Left lung (tissue), 10 donors: ENCODE results near the gene IDI1. TPM values are rescaled to one million over a fixed set of nuclear protein-coding genes. Genes with fewer than 3 reads are reported as not detected.

Experiments
- ATAC-seq: fragments of 200-7000 bp; cut with Tn5 transposase; one replicate; pipeline ENCODE4 v1.9.1; 2020; ENCODE audit warnings: moderate library complexity
- DNase-seq, 4 donors: peaks; one replicate each; pipeline ENCODE4 v3.0.0-alpha.2; 2013 to 2020
- H3K27ac ChIP-seq, 2 donors: fragments of 200-600 bp; sonication (generic) in 1 of 2; one replicate each; pipeline versions ENCODE4 v1.5.0 to v1.8.0; 2020 to 2021
- H3K27me3 ChIP-seq, 2 donors: fragments of 200-600 bp; sonication (generic) in 1 of 2; one replicate each; pipeline versions ENCODE4 v1.5.0 to v1.8.0; 2020 to 2021
- H3K36me3 ChIP-seq, 2 donors: fragments of 200-600 bp; sonication (generic) in 1 of 2; one replicate each; pipeline versions ENCODE4 v1.5.0 to v1.8.0; 2020 to 2021
- H3K4me1 ChIP-seq, 2 donors: fragments of 200-600 bp; one replicate each; pipeline ENCODE4 v1.8.0; 2021
- H3K4me3 ChIP-seq, 2 donors: fragments of 200-600 bp; sonication (generic) in 1 of 2; one replicate each; pipeline versions ENCODE4 v1.5.0 to v1.8.0; 2020 to 2021; ENCODE audit warnings: mild to moderate bottlenecking in 1 of 2
- H3K9me3 ChIP-seq, 2 donors: fragments of 200-600 bp; sonication (generic) in 1 of 2; one replicate each; pipeline versions ENCODE4 v1.5.0 to v1.8.0; 2020 to 2021
- intact Hi-C, 2 donors: fragments of 100-400 bp; cut with DNase I; formaldehyde crosslinking; loops; one replicate each; pipeline versions ENCODE4 v1.11.2 to v1.14.2; 2022
- polyA plus RNA-seq, 6 donors: library from polyadenylated mRNA; unstranded; fragments of 120-200 nt; gene quantifications; one replicate each; pipeline ENCODE4 v1.2.1, GENCODE V29; 2013; ENCODE audit not compliant: insufficient read length in 6 of 6
- total RNA-seq, 2 donors: library from RNA; stranded (reverse); fragmentation: NEBNext Ultra II Directional; extraction: Animal tissue kit (Norgen Biotek cat#: 25700); gene quantifications; one replicate each; pipeline ENCODE4 v1.2.1, GENCODE V29; 2021
- TF ChIP-seq, protein P1 (sequence below), 2 donors: fragments of 200-600 bp; sonication (generic) in 1 of 2; IDR thresholded peaks; one replicate each; pipeline versions ENCODE4 v1.5.0 to v1.8.0; 2021; ENCODE audit warnings: antibody characterized with exemption in 2 of 2
- donor health status: DM: no; HTN: yes; CAD: no.
- donor health status: DM: no; HTN: no; CAD: no.

IDI1 gene
- total and polyA plus RNA-seq, 8 donors = 43.7 to 101 (median 62.6) TPM

DNA sequence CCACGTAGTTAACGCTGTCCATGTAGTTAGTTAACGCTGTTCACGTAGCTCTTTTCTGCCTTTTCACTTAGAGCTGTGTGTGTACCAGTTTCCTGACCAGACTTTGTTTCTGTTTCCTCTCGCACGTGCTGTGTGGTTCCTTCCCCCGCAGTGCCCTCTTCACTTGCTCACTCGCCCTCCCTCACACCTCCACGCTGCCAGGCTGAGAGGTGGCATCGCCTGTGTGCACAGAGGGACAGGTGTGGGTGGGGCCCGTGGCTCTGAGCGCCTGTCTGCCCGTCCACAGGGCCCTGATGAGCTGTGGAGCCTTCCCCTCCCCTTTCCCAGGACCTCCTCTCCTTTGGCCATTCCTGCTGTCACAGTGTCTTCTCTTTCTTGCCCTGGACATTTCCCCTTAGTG, 37.9 kb upstream of the IDI1 start:
- no peaks in the 10 kb centered on the region for H3K27me3 ChIP-seq
- H3K27ac ChIP-seq = no peak overlapping the region
- H3K4me3 ChIP-seq = no peak overlapping the region
- intact Hi-C loops = no loop called here
- H3K4me1 ChIP-seq = no peaks in the 10 kb centered on the region
- TF ChIP-seq, protein P1, sequence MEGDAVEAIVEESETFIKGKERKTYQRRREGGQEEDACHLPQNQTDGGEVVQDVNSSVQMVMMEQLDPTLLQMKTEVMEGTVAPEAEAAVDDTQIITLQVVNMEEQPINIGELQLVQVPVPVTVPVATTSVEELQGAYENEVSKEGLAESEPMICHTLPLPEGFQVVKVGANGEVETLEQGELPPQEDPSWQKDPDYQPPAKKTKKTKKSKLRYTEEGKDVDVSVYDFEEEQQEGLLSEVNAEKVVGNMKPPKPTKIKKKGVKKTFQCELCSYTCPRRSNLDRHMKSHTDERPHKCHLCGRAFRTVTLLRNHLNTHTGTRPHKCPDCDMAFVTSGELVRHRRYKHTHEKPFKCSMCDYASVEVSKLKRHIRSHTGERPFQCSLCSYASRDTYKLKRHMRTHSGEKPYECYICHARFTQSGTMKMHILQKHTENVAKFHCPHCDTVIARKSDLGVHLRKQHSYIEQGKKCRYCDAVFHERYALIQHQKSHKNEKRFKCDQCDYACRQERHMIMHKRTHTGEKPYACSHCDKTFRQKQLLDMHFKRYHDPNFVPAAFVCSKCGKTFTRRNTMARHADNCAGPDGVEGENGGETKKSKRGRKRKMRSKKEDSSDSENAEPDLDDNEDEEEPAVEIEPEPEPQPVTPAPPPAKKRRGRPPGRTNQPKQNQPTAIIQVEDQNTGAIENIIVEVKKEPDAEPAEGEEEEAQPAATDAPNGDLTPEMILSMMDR (IDR thresholded peaks at IDR 0.05) = no peak
- H3K9me3 ChIP-seq = no peaks in the 10 kb centered on the region
- ATAC-seq (no peak), DNase-seq (no peak)
- peaks cover 0 to 100% of the 10 kb centered on the region in 2 donors for H3K36me3 ChIP-seq

DNA sequence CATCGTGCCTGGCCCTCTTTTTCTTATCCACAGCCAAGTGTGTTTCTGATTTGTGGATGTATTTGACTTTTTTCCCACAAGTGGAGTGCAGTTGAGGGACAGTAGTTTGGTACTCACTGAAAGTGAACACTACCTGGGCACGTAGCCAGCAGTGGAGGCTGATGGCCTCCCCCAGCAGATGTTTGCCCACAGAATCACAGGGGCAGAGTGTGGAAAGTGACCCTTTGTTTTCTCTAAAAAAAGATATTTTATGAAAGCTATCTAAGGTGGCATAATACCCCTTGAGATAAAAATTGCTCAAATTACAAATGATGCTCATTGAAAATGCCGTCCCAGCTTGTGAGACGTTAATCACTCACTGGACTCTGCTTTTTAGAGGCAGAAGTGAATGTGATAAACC, 36.3 kb upstream of the IDI1 start:
- Histone ChIP-seq H3K4me1 (no peaks in the 10 kb centered on the region), H3K27ac (no peak overlapping the region), H3K9me3 (no peaks in the 10 kb centered on the region), H3K27me3 (no peaks in the 10 kb centered on the region), H3K36me3 (peaks cover 0 to 100% of the 10 kb centered on the region in 2 donors), H3K4me3 (no peak overlapping the region)
- DNase-seq = no peak
- no peak for ATAC-seq
- TF ChIP-seq, protein P1 (IDR thresholded peaks at IDR 0.05) = no peak
- intact Hi-C loops = no loop called here

DNA sequence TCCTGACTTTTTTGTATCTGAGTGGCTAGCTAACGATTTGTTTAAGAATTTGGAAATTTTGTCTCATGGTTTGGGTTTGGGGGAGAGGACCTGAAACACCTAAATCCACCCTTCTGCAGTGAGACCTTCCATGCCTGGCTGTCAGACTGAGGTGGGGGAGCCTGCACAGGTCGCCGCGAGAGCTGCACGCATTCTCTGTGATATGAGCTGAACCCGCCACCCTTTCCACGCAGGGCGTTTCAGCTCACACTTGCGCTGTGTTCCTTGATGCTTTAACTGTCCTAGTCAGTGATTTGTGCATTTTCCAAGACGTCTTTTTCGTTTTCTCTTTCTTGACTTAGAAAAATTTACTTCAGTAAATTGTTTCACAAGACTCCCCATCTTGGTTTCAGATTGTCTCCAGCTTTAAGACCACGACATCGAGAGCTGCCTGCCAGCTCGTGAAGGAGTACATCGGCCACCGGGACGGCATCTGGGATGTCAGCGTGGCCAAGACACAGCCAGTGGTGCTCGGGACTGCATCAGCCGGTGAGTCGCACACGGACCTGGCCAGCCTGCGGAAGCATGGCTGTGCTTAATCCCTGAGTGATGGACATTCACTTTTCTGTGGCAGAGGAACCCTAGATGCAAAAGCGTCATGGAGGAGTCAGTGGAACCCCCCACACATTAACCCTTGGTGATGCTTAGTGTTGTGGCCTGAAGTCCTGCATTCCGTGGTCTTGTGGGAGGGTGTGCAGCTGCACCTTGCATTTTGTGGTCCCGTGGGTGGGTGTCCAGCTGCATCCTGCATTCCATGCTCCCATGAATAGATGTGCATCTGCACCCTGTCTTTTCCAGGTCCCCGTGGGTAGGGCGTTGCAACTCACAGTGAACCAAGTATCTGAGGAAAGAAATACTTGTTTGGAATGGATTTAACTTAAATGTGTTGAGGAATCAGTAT, 35.4 kb upstream of the IDI1 start:
- no peak for ATAC-seq
- intact Hi-C loops = no loop called here
- H3K9me3 ChIP-seq = no peaks in the 10 kb centered on the region
- H3K4me3 ChIP-seq = no peak overlapping the region
- H3K36me3 ChIP-seq = peaks cover 0 to 100% of the 10 kb centered on the region in 2 donors
- no peak overlapping the region for H3K27ac ChIP-seq
- DNase-seq = no peak
- TF ChIP-seq, protein P1 (IDR thresholded peaks at IDR 0.05) = no peak
- H3K4me1 ChIP-seq = no peaks in the 10 kb centered on the region
- no peaks in the 10 kb centered on the region for H3K27me3 ChIP-seq

DNA sequence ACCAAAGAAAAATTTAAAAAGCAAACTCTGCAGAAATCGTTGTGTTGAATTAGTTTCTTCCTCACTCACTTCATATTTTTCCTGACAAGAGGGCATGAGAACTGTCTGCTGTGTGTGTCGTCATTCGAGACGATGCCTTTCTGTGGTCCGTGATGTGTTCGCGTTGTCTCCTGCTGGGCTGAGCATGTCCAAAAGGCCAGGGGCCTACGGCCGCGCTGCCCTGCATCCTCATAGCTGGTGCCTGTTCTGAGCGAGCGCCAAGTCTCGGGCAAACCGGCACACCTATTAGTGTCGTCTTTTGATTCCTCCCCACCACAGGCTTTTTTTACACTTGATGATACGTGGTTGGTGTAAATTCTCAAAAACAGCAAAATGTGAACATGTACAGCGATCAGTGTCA, 34.7 kb upstream of the IDI1 start:
- DNase-seq (no peak), ATAC-seq (no peak)
- Histone ChIP-seq H3K9me3 (no peaks in the 10 kb centered on the region), H3K36me3 (peaks cover 0 to 100% of the 10 kb centered on the region in 2 donors), H3K27ac (no peak overlapping the region), H3K27me3 (no peaks in the 10 kb centered on the region), H3K4me3 (no peak overlapping the region), H3K4me1 (no peaks in the 10 kb centered on the region)
- intact Hi-C loops = no loop called here
- TF ChIP-seq, protein P1 (IDR thresholded peaks at IDR 0.05) = no peak

DNA sequence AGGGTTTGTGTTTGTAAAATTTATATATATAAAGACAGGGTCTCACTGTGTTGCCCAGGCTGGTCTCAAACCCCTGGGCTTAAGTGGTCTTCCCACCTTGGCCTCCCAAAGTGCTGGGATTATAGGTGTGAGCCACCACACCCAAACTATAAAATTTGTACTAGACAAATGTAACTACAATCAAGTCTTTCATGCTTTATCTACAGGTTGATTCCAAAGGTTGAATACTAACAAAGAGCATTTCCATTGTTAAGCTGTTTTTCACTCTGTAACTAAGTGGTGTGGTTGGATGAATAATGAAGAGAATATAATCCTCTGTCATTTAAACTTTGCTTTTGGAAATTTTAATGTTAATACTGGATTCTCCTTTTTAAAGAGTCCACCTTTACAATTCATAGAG, 29.7 kb upstream of the IDI1 start:
- intact Hi-C loops = no loop called here
- no peaks in the 10 kb centered on the region for H3K27me3 ChIP-seq
- H3K4me1 ChIP-seq = no peaks in the 10 kb centered on the region
- H3K27ac ChIP-seq = no peak overlapping the region
- DNase-seq (no peak), ATAC-seq (no peak)
- no peaks in the 10 kb centered on the region for H3K9me3 ChIP-seq
- TF ChIP-seq, protein P1 (IDR thresholded peaks at IDR 0.05) = no peak
- H3K4me3 ChIP-seq = no peak overlapping the region
- peaks cover 0 to 89% of the 10 kb centered on the region in 2 donors for H3K36me3 ChIP-seq
